Measurements from ENCODE around the gene LIPA.
"Not testable (repeated sequence)": the region's sequence is repeated elsewhere in the genome, so short reads cannot be mapped to it uniquely, and the experiment has no call there.

LIPA gene

DNA sequence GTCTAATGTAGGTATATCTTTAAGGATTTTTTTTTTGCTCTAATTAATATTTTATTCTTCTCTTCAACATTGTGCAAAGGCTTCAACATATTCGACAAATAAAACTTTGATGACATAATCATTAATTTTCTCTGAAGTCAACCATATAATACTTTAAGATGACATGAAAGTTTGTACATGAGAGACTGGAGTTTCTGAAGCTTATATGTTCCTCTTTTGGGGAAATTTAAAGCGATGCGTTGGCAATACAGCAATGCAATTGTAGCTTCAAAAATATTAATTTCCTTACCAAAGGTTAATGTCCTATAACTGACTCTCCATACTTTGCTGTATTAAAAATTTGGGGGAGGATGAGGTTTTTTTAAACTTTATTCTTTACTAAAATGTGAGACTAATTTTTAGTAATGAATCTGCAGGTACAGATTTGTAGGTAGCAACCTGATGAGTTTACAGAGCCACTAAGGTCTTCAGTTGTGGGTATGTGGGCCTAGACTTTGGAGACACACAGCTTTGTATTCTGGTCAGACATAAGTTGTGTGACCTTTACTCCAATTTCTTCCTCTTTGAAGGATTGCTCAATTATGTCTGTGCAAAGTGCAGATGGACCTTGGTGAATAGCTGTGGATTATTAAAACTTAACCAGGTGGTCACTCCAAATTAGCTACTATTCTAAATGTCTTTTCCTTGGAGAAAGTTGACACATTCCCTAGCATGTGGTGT is 18.0 kb upstream of the LIPA start:
- no peak for DNase-seq (ENCODE audit: low read depth)

DNA sequence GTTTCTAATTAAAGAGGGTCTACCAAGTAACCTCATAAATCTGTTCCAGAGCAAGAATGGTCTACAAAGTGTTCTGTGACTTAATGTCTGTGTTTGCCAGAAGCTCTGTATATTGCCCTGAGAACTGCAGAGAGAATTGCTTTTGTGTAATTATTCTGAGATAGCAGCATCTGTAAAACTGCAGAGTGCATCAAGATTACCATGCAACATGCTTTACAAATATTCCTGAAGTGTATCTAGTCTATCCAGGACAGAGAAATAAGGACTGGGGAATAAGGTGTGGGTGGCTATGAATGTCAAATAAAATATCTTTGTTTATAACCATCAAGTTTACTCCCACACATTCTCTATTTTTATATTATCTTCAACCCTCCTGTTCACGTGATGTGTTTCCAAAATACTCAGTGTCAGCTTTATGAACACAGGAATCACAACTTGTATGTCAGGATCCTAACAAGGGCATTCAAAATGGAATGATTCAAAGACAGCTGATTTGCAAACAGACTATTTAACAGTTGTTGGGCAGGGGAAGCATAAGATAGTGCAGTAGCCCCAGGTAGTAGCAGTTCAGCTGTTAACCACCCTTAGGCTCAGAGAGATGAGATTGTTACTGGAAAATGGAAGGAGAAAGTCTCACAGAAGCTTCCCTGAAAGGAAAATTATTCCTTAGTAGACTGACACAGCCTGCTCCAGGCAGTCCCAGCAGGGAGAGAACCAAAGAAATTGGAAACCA is 15.3 kb upstream of the LIPA start:
- no peak for DNase-seq (ENCODE audit: low read depth)

DNA sequence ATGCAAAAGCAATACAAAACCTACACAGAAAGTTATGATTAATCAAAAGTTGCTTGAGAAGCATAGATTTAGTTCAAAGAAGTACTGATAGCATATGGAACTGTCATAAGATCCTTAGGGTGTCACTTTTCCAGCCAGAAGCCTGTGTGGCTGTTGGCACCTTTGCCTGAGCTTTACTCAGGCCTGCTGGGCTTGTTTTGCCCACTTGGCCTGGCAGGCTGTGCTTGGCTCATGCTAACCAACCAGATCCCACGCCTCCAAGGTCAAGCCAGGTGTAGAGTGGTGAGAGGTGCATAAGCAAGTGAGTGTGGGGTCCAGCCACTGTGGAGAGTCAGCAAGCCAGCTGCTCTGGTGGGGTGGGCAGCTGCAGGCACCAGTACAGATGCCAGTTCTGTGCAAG is 12.0 kb upstream of the LIPA start:
- no peak for DNase-seq (ENCODE audit: low read depth)

DNA sequence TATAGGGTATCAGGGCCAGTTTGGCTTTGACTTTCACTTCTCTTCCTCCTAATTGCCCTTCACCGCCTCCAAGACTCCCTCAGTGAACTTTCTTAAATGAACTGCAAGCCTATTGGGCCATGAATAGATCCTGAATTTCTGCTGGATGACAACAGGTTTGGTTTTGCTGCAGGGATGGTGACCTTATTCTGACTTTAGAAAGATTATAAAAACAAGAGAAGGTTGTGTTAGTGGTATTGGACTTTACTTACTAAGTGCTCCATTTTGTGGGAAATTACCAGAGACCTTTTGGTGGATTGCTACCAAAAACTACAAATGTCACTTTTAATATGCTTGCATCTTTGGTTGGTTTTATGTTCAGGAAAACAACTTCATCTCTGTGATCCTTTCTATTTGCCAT is 11.5 kb upstream of the LIPA start:
- no peak for DNase-seq (ENCODE audit: low read depth)

DNA sequence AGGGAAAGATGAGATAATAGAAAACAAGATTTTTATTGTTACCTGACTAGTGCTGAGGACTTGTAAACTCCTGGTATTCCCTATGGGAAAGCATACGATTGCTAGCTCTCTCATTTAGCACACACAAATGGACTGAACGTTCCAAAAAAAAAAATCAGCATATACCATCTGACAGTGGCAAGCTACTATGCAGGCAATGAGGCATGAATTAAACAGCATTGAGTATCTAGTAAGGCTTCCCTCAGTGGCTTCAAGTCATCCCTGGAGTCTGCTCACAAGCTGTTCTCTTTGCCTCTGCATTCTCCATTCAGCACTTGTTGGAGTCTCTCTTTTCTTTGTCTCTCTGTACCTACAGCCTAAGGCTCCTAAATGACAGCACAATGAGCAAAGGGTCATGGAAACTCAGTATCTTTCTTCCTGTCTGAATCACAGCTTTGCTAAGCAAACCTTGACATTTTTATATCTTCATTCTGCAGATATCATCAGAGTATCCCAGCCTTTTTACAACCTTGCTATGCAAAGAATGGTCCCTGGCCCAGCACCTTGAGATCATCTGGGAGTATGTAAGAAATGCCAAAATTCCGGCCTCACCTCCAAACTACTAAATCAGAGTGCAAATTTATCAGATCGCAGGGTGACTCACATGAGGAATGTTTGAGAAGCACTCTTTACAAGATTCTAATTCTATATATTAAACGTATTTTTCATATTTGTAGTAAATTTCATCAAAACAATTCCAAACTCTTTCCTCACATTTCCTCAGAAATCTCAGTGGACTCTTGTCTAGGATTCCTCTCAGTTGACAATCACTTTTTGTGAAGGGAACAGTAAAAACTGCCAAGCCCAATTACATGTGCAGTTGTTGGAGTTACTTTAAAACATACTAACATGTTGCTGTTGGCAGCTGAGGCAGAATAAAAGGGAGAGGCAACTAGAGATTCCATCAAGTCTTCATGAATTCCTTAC is 10.8 kb upstream of the LIPA start:
- no peak for DNase-seq (ENCODE audit: low read depth)

DNA sequence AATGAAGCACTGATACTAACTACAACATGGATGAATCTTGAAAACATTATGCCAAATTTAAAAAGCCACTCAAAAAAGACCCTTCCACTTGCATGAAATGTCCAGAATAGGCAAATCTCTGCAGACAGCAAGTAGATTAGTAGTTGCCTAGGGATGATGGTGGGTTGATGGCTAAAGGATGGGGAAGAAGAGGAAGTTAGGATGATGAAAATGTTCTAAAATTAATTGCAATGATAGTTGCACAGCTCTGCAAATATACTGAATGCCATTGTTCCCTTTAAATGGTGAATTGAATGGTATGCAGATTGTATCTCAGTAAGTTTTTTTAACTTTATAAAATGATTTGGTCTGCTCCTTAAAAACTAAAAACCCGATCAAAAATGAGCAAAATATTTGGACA is 7.3 kb upstream of the LIPA start:
- no peak for DNase-seq (ENCODE audit: low read depth)

DNA sequence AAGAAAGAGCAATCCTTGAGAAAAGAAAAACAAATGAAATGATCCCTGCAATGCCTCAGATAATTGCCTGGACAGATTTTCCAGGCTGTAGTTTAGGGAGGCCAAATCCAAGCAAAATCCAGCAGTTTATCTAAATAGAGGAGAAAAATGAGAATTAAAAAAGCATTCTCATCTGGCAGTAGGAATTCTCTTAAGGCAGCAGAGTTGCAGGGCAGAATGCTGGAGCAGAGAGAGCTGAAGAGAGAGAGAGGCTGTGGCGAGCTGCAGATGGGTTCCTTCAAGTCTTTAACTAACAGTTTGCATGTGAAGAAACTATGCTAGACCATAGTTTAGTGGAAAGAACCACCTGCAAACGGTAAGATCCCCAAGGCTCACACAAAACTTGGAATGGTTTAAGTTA is 6.0 kb upstream of the LIPA start:
- no peak for DNase-seq (ENCODE audit: low read depth)

DNA sequence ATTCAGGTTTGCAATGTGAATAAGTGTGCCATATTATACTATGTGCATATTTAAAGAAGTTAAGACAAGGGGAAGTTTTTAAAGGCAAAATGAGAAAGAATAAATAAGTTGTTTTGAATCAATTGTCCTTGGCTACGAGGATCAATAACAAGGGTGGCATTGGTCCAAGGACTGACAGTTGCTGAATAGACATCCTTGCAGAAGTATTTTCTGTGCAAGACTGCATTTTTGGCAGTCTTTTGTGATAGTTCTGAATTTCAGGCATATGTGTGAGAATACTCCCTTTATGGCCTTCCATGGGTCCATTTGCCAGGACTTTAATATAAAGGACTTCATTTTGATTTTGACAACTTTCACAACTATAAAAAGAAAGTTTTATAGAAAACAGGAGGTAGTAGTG is 5.4 kb upstream of the LIPA start:
- DNase-seq (ENCODE audit: low read depth), result no peak

DNA sequence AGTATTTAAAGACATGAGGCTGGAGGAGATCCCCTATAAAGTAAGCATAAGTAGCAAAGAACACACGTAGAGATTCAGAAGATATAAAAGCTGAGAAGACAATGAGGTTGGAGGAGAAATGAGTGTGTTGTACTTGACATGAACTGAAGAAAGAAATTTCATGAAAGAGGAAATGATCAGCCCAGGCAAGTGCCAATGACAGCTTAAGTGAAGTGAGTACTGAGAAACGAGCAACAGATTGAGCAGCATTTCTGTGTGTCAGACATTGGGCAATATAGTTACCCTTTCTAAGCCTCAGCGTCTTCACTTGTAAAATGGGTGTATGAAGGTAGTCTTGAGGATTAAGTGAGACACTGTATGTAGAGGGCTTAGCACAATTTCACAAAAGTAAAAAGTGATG is 4.8 kb upstream of the LIPA start:
- DNase-seq (ENCODE audit: low read depth), result no peak

DNA sequence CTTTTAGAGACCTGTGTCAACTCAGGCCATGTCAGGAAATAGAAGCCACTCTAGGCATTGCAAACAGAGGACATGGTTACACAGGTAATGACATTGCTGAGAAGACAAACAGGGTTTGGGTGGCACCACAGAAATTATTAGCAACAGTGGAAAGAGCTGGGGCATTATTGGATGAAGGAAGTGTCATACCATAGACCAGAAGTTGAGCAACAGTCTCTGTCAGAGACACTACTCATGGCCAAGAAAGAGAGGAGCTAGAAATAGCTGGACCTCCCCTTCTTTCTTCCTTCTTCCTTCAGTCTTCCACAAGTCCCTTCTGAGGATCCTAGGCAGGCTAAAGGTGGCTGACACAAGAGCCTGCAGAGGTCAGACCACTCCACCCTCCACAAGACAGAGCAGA is 4.2 kb upstream of the LIPA start:
- no peak for DNase-seq (ENCODE audit: low read depth)

DNA sequence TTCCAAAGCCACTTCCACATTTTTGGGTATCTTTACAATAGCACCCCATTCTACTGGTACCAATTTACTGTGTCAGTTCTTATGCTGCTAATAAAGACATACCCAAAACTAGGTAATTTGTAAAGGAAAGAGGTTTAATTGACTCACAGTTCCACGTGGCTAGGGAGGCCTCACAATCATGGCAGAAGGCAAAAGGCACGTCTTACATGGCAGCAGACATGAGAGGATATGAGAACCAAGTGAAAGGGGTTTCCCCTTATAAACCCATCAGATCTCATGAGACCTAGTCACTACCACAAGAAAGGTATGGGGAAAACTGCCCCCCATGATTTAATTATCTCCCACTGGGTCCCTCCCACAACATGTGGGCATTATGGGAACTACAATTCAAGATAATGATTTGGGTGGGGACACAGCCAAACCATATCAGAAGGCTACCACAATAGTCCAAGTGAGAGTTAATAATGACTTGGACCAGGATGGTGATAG is 3.6 kb upstream of the LIPA start:
- DNase-seq (ENCODE audit: low read depth), result not testable (repeated sequence)

DNA sequence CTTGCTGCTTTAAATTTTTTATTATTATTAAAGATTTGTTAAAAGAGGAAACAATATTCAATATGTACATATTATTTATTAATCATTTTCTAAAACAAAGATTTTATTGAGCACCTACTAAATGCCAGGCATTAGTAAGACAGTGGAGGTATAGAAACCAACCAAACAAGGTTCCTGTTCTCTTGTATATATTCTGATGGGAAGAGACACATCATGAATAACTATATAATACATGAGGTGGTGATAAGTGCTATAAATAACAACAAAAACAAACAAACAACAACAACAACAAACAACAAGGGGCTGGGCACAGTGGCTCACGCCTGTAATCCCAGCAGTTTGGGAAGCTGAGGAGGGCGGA is 630 bp upstream of the LIPA start:
- no peak for DNase-seq (ENCODE audit: low read depth)

DNA sequence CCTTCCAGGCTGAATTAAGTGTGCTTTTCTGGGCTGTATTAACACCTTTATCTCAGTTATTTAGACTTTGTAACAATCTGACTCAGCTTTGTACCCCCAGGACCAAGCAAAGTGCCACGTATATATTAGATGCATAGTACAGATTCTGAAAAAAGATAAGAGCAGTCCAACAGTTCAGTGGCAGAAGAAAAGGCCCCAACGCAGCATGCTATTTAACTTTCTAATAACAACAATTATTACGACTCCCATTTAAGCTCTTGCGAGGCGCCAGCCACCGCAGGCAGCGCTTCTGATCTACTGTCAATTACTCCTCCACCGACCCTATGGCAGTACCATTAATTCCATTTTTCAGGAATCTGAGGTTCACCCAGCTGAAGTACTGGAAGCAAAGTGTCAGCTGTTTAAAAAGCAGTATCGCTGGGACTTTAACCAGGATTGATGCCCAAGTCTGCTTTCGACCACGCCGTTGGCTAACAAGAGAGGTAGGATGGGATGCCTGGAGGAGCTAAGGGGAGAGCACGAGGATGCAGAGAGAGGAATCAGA is 638 bp downstream of the LIPA start:
- DNase-seq (ENCODE audit: low read depth), result no peak

DNA sequence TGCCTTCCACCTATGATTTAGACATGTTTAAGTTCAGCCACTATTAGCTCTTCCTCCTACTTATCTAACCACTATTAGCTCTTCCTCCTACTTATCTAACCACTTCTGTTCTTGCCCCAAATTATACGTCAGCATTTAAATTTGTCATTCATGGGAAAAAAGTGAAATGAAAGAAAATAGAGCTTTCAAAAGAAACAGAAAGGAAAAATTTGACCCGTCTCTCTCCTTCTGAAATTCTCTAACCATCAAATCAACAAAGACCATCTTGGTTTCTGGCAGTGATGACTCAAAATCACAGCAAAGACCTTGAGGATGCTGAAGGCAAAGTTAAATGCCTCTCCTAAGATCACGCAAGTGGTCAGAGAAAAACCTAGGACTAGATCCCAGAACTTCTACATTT is 2.6 kb downstream of the LIPA start:
- no peak for DNase-seq (ENCODE audit: low read depth)

DNA sequence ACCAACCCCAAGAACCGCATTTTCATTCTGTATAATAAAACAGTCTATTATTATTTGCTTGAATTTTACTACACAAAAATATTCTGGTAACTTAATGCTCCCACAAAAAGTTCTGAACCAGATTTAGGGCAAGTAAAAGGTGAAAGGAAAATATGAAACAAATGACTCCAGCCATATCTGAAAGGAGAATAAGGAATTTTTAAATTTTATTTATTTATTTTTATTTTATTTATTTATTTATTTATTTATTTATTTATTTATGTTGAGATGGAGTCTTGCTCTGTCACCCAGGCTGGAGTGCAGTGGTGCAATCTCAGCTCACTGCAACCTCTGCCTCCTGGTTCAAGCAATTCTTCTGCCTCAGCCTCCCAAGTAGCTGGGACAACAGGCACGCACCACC is 4.0 kb downstream of the LIPA start:
- not testable (repeated sequence) for DNase-seq (ENCODE audit: low read depth)

DNA sequence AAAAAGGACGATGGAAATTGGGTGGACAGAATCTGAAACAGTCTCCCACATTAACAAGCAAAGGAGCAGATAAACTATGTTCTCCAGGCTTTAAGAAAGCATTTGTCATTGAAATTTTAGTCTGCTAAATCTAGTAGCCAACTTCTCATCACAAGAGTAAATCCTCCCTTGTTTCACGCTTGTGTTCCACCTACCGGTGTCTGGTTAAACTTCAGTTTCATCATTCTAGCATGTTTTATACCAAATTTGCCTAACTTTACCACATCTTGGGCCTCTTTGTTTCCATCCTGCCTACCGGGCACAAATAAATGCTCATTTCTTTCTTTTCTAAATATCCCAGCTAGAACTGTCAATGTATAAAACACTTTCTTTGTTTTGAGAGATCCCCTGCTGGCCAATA is 5.8 kb downstream of the LIPA start:
- no peak for DNase-seq (ENCODE audit: low read depth)

DNA sequence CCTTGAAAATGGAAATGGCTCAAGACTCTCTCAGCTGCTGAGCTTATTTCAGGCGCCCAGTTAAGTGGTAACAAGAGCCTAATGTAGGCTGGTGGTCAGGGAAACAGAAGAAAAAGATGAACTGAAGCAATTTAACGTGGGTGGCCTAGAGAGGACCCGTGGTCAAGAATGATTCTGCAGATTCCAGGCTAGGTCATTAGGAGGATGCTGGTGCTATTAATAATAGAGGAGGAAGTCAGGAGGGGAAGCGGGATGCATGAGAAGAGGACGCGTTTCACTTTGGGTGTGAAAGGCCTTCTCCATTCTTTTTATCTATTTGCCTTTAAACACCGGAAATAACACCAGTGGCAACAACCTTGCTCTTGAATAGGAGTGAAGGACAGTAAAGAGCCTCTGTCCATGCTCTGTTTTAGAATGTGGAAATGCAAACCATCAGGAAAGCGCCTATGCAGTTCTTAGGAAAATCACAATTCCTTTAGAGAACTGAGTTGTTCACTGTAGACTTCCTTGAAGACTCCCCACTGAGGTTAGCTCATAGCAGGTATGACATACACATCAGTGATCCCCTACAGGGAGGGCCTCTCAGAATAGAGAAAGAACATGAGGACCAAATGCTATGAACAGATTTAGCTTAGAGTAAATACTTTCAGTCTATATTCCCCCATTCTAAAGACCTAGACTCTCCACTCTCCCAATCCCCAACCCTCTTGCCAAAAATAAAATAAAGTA is 8.6 kb downstream of the LIPA start:
- DNase-seq (ENCODE audit: low read depth), result no peak

DNA sequence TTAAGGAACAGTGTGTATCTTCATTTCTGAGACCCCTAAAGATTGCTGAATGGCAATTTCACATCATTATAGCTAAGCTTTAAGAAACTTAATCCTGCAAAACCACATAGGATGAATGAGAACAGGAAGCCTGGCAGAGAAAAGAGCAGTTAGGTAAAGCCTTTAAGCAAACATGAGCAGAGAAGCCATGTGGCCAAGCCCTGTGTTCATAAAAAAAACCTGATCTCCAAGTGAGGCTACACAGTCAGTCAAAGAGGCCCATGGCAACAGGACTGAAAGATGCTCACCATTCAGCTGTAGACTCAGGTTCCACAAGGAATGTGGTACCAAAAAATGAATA is 9.3 kb downstream of the LIPA start:
- DNase-seq (ENCODE audit: low read depth), result no peak

DNA sequence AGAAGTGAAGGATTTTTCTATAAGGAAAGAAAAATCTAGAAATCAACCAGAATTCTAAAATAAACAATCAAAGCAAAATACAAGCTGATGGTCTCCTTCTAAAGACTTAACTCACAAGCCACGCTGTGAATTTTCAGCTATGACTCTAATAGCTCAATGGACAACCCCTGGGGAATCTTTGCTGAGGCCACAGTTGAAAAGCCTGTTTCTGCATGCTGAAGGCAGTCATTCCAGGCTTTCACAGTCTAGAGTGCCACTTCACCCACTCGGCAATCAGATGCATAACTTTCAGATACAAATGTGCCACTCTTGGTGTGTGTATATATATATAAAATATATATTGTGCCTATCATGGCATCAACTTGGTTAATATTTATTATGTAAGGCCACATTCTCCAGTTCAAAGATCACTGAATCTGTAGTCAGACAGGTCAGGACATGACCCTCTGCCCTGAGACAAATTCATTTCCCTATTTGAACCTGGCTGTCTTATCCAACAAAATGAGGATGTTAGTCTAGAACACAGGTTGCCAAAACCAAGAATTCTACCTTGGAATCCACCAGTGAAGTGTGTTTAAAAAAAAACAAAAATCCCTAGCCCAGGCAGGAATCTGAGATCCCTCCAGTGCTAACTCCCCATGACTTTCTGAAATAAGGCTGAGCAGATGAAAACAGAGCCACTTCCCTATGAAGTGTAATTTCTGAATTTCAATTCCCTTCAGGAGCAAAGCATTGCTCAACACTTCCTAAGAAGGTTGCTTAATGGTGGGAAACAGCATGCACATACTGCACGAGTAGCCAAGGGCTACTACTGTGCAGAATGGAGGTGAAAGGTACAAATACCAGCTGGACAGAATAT is 9.9 kb downstream of the LIPA start:
- peak; percentile 40 for DNase-seq (ENCODE audit: low read depth)

DNA sequence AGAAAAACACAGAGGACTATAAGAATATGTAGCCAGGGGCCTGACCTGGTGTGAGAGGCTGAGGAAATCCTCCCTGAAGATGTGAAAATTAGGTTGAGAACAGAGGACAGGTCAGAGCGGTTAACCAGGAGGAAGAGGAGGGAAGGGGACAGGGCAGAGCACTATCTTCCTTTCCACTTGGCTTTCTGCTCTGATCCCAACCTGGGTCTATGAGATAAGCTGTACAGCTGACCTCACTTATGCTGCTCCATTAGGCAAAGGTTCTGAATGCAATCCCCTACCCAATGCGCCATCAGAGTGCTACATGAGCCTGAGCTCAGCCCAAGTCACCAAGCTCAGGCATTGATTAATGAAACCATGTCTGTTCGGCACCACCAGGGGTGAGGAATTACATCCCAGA is 10.5 kb downstream of the LIPA start:
- DNase-seq (ENCODE audit: low read depth), result no peak

DNA sequence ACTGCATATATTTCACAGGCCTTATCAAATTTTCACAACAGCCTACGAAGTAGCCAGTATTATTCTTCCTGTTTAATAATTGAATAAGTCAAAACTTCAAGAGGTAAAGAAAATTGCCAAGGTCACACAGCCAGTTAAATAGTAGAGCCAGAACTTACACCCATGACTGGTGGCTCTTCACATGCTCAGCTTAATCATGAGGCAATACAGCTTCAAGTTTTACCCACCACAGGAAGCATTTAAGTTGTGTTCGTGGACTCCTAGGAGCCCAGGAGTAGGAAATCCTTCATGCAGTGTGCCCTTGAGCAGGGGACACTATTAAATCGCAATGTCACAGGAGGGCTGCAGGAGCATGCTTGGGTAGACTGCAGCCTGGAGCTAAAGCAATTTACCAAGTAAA is 11.1 kb downstream of the LIPA start:
- DNase-seq (ENCODE audit: low read depth), result no peak

Measured in stromal cell of bone marrow (primary cell).